ENCODE data around the gene IDI2.

The IDI2 gene

DNA sequence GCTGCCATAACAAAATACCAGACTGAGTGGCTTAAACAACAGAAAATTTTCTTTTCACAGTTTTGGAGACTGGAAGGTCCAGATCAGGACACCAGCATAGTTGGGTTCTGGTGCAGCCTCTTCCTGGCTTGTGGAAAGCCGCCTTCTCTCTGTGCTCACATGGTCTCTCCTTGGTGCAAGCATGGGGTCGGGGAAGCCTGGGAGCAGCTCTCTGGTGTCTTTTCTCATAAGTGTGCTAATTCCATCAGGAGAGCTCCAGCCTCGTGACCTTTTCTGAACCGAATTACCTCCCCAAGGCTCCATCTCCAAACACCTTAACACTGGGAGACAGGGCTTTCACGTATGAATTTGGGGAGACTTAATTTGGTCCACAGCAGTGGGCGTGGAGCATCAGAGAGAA lies 42.3 kb downstream of the IDI2 start:
- no peak for DNase-seq (ENCODE audit: low spot score)

DNA sequence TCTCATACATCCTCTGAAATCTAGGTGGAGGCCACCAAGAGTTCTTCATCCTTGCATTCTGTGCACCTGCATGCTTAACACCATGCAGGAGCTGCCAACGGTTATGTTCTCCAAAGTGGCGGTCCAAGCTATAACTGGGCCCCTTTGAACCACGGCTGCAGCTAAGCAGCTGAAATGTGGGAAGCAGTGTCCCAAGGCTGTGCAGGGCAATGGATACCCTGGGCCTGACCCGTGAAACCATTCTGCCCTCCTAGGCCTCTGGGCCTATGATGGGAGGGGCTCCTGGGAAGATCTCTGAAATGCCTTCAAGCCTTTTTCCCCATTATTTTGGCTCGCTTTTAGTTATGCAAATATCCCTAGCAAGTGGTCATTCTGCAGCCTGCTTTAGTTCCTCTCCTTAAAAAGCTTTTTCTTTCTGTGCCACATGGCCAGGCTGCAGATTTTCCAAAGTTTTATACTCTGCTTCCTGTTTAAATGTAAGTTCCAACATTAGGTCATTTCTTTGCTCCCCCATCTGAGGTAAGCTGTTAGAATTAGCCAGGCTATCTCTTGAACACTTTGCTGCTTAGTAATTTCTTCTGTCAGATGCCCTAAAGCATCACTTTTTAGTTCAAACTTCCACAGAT lies 45.1 kb downstream of the IDI2 start:
- DNase-seq (ENCODE audit: low spot score), result no peak

DNA sequence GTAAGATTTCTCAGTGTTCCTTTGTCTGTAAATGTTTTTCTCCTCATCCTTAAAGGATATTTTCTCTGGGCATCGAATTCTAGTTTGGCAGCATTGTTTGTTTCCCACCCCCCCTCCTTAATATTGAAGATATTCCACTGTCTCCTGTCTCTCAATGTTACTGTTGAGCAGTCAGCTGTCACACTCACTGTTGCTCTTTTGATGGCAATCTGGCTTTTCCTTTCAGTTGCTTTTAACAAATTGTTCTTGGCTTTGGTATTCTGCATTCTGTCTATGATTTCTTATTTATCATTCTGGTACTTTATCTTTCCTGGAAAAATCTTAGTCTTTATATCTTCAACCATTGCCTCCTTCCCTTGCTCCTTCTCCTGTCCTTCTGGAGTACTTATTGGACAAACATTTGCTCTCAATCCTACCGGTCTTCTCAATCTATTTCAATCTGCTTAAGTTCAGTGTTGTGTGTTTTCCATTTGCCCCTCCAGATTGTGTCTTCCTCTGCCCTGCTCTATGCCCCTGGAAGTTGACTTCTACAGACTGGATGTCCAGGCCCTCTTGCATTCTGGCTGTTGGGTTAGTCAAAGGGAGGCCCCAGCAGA lies 46.7 kb downstream of the IDI2 start:
- no peak for DNase-seq (ENCODE audit: low spot score)

DNA sequence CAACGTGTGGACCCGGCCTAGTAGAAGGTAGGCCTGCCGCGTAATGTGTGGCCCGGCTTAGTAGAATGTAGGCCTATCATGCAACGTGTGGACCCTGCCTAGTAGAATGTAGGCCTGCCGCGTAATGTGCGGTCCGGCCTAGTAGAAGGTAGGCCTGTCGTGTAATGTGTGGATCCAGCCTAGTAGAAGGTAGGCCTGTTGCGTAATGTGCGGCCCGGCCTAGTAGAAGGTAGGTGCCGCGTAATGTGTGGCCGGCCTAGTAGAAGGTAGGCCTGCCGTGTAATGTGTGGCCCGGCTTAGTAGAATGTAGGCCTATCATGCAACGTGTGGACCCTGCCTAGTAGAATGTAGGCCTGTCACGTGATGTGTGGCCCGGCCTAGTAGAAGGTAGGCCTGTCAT lies 49.3 kb downstream of the IDI2 start:
- DNase-seq (ENCODE audit: low spot score), result no peak

DNA sequence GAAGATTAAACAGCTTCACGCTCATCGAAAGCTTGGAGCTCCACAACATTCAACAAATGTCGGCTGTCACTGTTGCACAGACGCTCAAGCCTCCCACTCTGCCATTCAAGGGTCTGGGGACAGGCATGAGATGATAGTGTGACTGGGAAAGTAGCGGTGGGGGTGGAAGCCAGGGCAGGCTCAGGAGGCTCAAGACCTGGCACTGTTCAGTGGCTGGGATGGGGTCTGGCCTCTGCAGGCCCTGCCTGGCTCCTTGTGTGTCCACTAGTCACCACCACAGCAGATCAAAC lies 50.9 kb downstream of the IDI2 start:
- no peak for DNase-seq (ENCODE audit: low spot score)

DNA sequence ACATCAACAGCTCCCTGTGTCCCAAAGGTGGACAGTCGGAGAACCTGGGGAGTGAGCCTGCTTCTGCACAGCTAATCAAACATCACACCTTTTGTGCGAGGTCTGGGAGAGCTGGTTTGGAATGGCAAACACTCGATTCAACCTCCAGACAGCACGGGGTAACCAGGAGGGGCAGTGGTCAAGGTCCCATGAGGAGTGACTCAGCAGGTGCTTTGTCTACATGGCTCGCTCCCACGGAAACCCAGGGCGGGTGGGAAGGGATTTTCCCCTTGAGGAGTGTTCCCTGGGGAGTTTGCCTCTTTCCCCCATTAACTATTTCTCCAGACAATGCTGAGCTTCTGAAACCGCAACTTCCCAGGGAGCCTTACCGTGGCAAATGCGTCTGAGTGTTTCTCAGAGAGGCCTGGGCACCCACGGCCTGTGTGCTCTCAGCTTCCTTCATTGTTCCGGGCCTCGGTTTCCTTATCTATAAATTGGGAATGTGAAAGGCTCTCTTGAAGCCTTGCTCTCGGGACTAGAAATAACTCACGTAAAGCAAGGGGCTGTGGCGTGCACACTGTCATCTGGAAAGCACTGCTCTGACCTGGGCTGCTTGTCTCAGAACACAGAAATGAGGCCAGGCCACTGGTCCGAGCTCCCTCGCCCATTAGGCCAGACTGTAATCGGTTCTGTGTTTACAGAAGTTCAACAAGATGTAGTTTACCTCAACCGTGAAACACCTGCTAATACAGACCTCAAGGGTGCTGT lies 51.4 kb downstream of the IDI2 start:
- no peak for DNase-seq (ENCODE audit: low spot score)

DNA sequence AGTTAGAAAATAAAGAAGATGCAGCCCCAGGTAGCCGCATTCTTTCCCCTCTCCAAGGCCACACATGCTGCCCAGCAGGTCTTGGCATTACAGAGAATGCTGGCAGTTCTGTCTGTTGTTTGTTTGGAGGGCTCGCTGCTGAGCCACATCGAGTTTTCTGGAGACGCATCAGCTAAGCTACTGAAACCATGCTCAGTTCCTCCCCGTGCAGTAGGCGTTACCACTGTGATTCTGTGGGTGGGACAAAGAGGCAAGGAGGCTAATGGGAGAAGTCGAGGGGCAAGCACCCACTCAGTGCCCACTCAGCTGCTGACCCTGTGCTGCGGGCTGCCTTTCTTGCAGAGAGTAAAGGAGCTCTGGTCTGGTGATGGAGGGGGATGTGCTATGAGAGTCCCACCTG lies 52.9 kb downstream of the IDI2 start:
- DNase-seq (ENCODE audit: low spot score), result peak; percentile 49

DNA sequence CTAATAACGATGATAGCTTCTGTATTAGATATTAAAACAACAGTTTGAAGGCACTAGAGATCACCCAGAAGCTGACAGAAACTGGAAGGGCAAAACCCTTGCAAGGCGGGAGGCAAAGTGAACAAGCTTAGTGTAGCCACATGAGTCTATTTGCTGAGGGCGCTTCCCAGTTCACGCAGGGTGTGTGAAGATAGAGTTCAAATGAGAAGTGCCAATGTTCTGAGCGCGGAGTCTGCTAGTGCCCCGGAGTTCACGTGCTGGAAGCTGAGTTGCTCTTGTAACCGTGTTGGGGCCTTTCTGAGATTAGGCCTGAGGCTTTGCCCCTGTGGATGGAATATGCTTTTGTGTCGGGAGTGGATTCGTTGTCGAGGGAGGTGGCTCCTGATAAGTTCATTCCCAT lies 54.0 kb downstream of the IDI2 start:
- no peak for DNase-seq (ENCODE audit: low spot score)

DNA sequence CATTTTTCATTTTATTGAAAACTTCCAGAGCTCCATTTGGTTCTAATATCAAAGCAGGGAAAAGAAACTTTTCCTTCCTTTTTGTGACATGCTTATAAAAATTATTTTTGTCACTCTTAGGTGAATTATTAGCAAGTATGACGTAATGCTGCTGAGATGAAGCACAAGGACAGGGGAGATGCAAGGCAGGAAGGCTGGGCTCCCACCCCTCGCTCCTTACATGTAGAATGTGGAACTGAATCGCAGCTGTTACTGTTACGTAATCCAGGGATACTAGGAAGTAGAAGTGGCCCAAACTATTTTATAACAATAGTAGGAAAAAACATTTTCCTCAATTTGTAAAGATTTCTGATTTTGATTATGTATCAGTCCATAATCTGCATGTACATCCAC lies 54.5 kb downstream of the IDI2 start:
- no peak for DNase-seq (ENCODE audit: low spot score)

DNA sequence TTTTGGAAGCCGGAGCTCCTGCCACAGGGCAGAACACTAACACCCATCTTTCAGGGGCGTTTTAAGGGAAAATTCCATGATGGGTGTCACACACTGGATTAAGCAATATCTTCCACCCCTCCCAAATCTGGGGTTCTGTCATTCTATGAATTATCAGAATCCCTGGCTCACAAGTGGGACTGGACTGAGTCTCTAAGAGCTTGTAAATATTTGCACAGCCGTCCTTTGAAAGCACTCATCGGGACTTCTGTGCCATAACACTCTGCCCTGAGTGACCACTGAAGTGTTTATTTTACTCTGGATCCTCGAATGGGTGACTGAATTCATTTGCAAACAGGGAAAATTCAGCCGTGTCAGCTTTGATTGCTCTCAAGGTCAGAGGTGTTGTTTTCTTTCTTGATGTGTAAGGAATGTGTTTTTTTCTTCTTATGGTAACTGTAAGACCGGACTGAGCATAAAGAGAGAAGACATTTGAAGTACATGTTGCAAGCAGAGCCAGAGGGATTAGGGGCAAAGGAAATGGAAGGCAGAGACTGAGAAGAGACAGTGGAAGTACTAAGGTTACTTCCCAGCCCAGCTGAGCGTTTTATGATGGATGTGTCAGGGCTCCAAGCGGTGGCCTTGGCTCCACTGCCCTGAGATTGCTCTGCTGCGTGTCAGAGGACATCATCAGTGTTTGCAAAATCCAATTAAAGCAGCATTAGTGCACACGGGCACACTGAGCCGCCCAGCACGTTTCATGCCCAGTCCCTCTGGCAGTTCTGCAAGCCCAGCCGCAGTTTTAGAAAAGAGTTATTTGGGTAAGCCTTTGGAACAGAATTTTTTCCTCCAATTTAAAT lies 55.1 kb downstream of the IDI2 start:
- peak; percentile 77 for DNase-seq (ENCODE audit: low spot score)

DNA sequence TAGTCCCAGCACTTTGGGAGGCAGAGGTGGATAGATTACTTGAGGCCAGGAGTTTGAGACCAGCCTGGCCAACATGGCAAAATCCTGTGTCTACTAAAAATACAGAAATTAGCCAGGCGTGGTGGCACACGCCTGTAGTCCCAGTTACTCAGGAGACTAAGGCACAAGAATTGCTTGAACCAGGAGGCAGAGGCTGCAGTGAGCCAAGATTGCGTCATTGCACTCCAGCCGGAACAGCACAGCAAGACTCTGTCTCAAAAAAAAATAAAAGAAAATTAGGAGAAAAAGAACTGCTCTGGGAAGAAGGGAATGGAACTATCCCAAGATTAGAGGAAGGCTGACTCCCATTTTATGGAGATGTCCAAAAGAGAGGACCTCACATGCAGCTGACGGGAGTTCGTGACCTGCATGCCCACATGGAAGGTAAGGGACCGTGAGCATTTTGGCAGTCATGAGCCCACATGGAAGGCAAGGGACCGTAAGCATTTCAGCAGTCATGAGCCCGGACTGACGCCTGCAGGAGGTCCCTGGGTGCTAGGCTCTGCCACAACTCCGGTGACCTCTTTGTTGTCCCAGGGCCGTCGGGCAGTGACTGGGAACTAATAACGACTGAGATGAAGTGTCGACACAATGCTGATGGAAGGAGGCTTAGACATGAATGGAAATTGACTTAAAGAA lies 56.0 kb downstream of the IDI2 start:
- DNase-seq (ENCODE audit: low spot score), result no peak

Data from SK-N-DZ (cell line).